Psoas muscle (tissue), 8 donors: ENCODE data around the gene PARVG. TPM values are rescaled to one million over a fixed set of nuclear protein-coding genes. Genes with fewer than 3 reads are reported as not detected.
A peak's percentile ranks its signal among the peaks of the same experiment; 100 is the strongest.

Experiments used
- ATAC-seq, 4 donors: fragments of 200-7000 bp; cut with Tn5 transposase; one replicate each; pipeline ENCODE4 v1.9.1; 2020; ENCODE audit warnings: moderate library complexity in 3 of 4, mild to moderate bottlenecking in 2 of 4
- DNase-seq, 2 donors: peaks; one replicate each; pipeline ENCODE4 v3.0.0-alpha.2; 2020
- H3K27ac ChIP-seq: fragments of 200-600 bp; one replicate; pipeline ENCODE4 v1.8.0; 2022
- H3K27me3 ChIP-seq, 3 donors: fragments of 200-600 bp in 1 of 3; one replicate each; pipeline versions ENCODE4 v1.6.1 to v1.8.0; 2013 to 2022; ENCODE audit warnings: low read length in 2 of 3, mild to moderate bottlenecking in 2 of 3, moderate library complexity in 1 of 3; ENCODE audit not compliant: insufficient read depth in 3 of 3
- H3K36me3 ChIP-seq, 2 donors: fragments of 200-600 bp in 1 of 2; one replicate each; pipeline versions ENCODE4 v1.6.1 to v1.8.0; 2013 to 2022; ENCODE audit warnings: low read depth in 1 of 2, mild to moderate bottlenecking in 1 of 2, moderate library complexity in 1 of 2; ENCODE audit not compliant: insufficient read depth in 1 of 2
- H3K4me1 ChIP-seq: fragments of 200-600 bp; one replicate; pipeline ENCODE4 v1.8.0; 2022
- H3K4me3 ChIP-seq: fragments of 200-600 bp; one replicate; pipeline ENCODE4 v1.8.0; 2022; ENCODE audit warnings: mild to moderate bottlenecking
- H3K9me3 ChIP-seq: fragments of 200-600 bp; one replicate; pipeline ENCODE4 v1.8.0; 2022
- CTCF ChIP-seq: fragments of 200-600 bp; IDR thresholded peaks from one replicate; pipeline ENCODE4 v1.8.0; 2022; ENCODE audit warnings: antibody characterized with exemption
- WGBS, 3 donors: extraction: QIAGEN DNeasy Blood & Tissue Kit; methylation state at CpG; one replicate each; pipeline versions ENCODE4 v1.1.6 to v1.1.7; 2013; 5-methylcytosine and 5-hydroxymethylcytosine counted together
- intact Hi-C, 2 donors: fragments of 100-400 bp; cut with DNase I; formaldehyde crosslinking; loops; one replicate each; pipeline versions ENCODE4 v1.11.0 to v1.14.2; 2022
- polyA plus RNA-seq, 3 donors: library from polyadenylated mRNA; stranded (reverse); fragments of 200-250 nt; gene quantifications; one replicate each; pipeline ENCODE4 v1.2.3, GENCODE V29; 2013
- total RNA-seq, 4 donors: library from RNA; stranded (reverse); fragmentation: NEBNext Ultra II Directional in 2 of 4; extraction: Animal tissue kit (Norgen Biotek cat#: 25700) in 2 of 4; gene quantifications; one replicate each; pipeline versions ENCODE4 v1.2.1 to v1.2.4, GENCODE V29; 2021 to 2023
- donor health status: healthy with polysubstance abuse.
- donor health status: DM: no; HTN: no; CAD: no; lungs with moderate emphysema.
- donor health status: Bipolar disorder and iron deficiency.
- donor health status: healthy.
- donor health status: DM: yes; HTN: yes; CAD: no.
- donor health status: DM: no; HTN: no; CAD: no.
- donor health status: DM: no; HTN: no; CAD: no.
- donor health status: DM: yes; HTN: yes; CAD: no.

Gene PARVG
- total and polyA plus RNA-seq, 7 donors, result 0.77 to 3.2 (median 1.5) TPM

GRCh38 chr22:44144046-44144569 is 36.6 kb upstream of the PARVG start:
- DNase-seq (no peak), ATAC-seq (no peak)
- H3K27ac ChIP-seq, result no peak overlapping the region
- H3K27me3 ChIP-seq, result no peaks in the 10 kb centered on the region
- peaks cover 3 to 59% of the 10 kb centered on the region in 2 donors for H3K36me3 ChIP-seq
- intact Hi-C loops, result no loop called here
- no peaks in the 10 kb centered on the region for H3K4me1 ChIP-seq
- no peaks in the 10 kb centered on the region for H3K9me3 ChIP-seq
- H3K4me3 ChIP-seq, result no peak overlapping the region
- WGBS, 3 donors, result 88 to 93% (median 90%) methylated on average over 10 of the region's 10 CpGs
- TF ChIP-seq CTCF, result no peak

- Histone ChIP-seq H3K9me3 (no peaks in the 10 kb centered on the region), H3K4me3 (no peak overlapping the region), H3K27ac (no peak overlapping the region), H3K36me3 (peaks cover 3 to 52% of the 10 kb centered on the region in 2 donors), H3K27me3 (no peaks in the 10 kb centered on the region), H3K4me1 (no peaks in the 10 kb centered on the region)
- WGBS, 3 donors, result 32 to 54% (median 33%) methylated on average over 8 of the region's 8 CpGs
- no peak for DNase-seq
- intact Hi-C loops, result no loop called here
- TF ChIP-seq CTCF, result no peak
- peak; percentile 60 to 75 (median 67) for ATAC-seq
Observed at GRCh38 chr22:44145544-44145943, 35.2 kb upstream of the PARVG start.

GRCh38 chr22:44146088-44146861 is 34.5 kb upstream of the PARVG start:
- peak in 1 of 4 donors; percentile 11 for ATAC-seq
- WGBS, 3 donors, result 91 to 95% (median 92%) methylated on average over 33 of the region's 33 CpGs
- TF ChIP-seq CTCF, result no peak

GRCh38 chr22:44147008-44147645 is 33.6 kb upstream of the PARVG start:
- no peak overlapping the region for H3K4me3 ChIP-seq
- no peaks in the 10 kb centered on the region for H3K9me3 ChIP-seq
- H3K4me1 ChIP-seq, result no peaks in the 10 kb centered on the region
- H3K27ac ChIP-seq, result no peak overlapping the region
- peaks cover 3 to 44% of the 10 kb centered on the region in 2 donors for H3K36me3 ChIP-seq
- intact Hi-C loops, result no loop called here
- DNase-seq (no peak), ATAC-seq (no peak)
- TF ChIP-seq CTCF, result no peak
- no peaks in the 10 kb centered on the region for H3K27me3 ChIP-seq
- 78 to 83% (median 78%) methylated on average over 12 of the region's 12 CpGs for WGBS, 3 donors

More at GRCh38 chr22:44146088-44146861, 34.5 kb upstream of the PARVG start:
- intact Hi-C loops, result no loop called here
- Histone ChIP-seq H3K9me3 (no peaks in the 10 kb centered on the region), H3K27me3 (no peaks in the 10 kb centered on the region), H3K27ac (no peak overlapping the region), H3K4me1 (no peaks in the 10 kb centered on the region), H3K36me3 (peaks cover 3 to 47% of the 10 kb centered on the region in 2 donors), H3K4me3 (no peak overlapping the region)
- DNase-seq, result no peak
